GM12878 (cell line): ENCODE measurements around the gene SLC39A5.

ENCODE experiments used
- ATF3 ChIP-seq: IDR thresholded peaks from 2 replicates; pipeline ENCODE4 v1.6.1; 2011; ENCODE audit warnings: low read depth, mild to moderate bottlenecking, low read length, moderate library complexity, borderline replicate concordance; ENCODE audit errors: extremely low read depth
- CTCF ChIP-seq, 3 experiments: IDR thresholded peaks in 2 of 3; conservative IDR thresholded peaks in 1 of 3; 2 replicates each; pipeline ENCODE4 v1.5.1; 2011; ENCODE audit warnings: low read depth in 3 of 3, low read length in 3 of 3, mild to moderate bottlenecking in 3 of 3, control low read depth in 2 of 3, moderate library complexity in 2 of 3, inconsistent platforms in 1 of 3, mixed read lengths in 1 of 3; ENCODE audit not compliant: control insufficient read depth in 2 of 3, insufficient read depth in 1 of 3; ENCODE audit errors: extremely low read depth in 1 of 3
- EGR1 ChIP-seq, 2 experiments: IDR thresholded peaks; 1 replicate in 1 of 2; 2 replicates in 1 of 2; pipeline ENCODE4 v1.6.1; 2011 to 2012; ENCODE audit warnings: low read depth in 2 of 2, low read length in 2 of 2, borderline replicate concordance in 1 of 2, mild to moderate bottlenecking in 1 of 2, moderate library complexity in 1 of 2
- HDAC6 ChIP-seq: fragments of 200-600 bp; sonication (generic); IDR thresholded peaks from one replicate; pipeline ENCODE4 v1.8.0; 2017; ENCODE audit warnings: antibody characterized with exemption; ENCODE audit not compliant: unreplicated experiment
- MTA2 ChIP-seq: fragments of 450-650 bp; IDR thresholded peaks from 2 replicates; pipeline ENCODE4 v1.6.1; 2016; ENCODE audit warnings: low read depth, mild to moderate bottlenecking, moderate library complexity
- MYC ChIP-seq: IDR thresholded peaks from 2 replicates; pipeline ENCODE4 v1.6.1; 2011; ENCODE audit warnings: mild to moderate bottlenecking, low read length, moderate library complexity, inconsistent platforms; ENCODE audit not compliant: insufficient read depth, insufficient replicate concordance, insufficient read length, severe bottlenecking
- POLR2AphosphoS5 ChIP-seq: IDR thresholded peaks from 2 replicates; pipeline ENCODE4 v1.6.1; 2011; ENCODE audit warnings: mild to moderate bottlenecking, low read length, inconsistent platforms
- TBL1XR1 ChIP-seq: IDR thresholded peaks from 2 replicates; pipeline ENCODE4 v1.6.1; 2012; ENCODE audit warnings: low read depth, low read length, improper control_type of control experiment

GRCh38 chr12:56274299-56274698 lies 44.4 kb downstream of the SLC39A5 start:
- TF ChIP-seq MTA2 (no peak), ATF3 (no peak), EGR1 (IDR thresholded peaks at IDR 0.05; ENCODE audit: borderline replicate concordance in 1 of 2, low read depth in 2 of 2, low read length in 2 of 2) (no peak), CTCF (IDR thresholded peaks at IDR 0.05 in 2 of 3, conservative IDR thresholded peaks at IDR 0.05 in 1 of 3; ENCODE audit: control insufficient read depth in 2 of 3, extremely low read depth in 1 of 3, insufficient read depth in 1 of 3, low read depth in 3 of 3, low read length in 3 of 3) (no peak), POLR2AphosphoS5 (no peak), HDAC6 (no peak), MYC (no peak), TBL1XR1 (no peak)
